ENCODE data around the gene COMMD1.

Gene COMMD1

GRCh38 chr2:62177392-62178049, 272.0 kb downstream of the COMMD1 start:
- TF ChIP-seq CTCF (conservative IDR thresholded peaks at IDR 0.05; ENCODE audit: low read depth, low read length): no peak
- H3K4me3 ChIP-seq (ENCODE audit: low read depth, low read length): no peak overlapping the region
- DNase-seq (ENCODE audit: low read depth): no peak

GRCh38 chr2:62178741-62179271, 273.3 kb downstream of the COMMD1 start:
- DNase-seq (ENCODE audit: low read depth): peak; percentile 45
- H3K4me3 ChIP-seq (ENCODE audit: low read depth, low read length): no peak overlapping the region
- TF ChIP-seq CTCF (conservative IDR thresholded peaks at IDR 0.05; ENCODE audit: low read depth, low read length): no peak

GRCh38 chr2:62180975-62181374, 275.5 kb downstream of the COMMD1 start:
- H3K4me3 ChIP-seq (ENCODE audit: low read depth, low read length): no peak overlapping the region
- no peak for DNase-seq (ENCODE audit: low read depth)
- no peak for TF ChIP-seq CTCF (conservative IDR thresholded peaks at IDR 0.05; ENCODE audit: low read depth, low read length)

GRCh38 chr2:62181843-62182242, 276.4 kb downstream of the COMMD1 start:
- no peak for TF ChIP-seq CTCF (conservative IDR thresholded peaks at IDR 0.05; ENCODE audit: low read depth, low read length)
- H3K4me3 ChIP-seq (ENCODE audit: low read depth, low read length): no peak overlapping the region
- no peak for DNase-seq (ENCODE audit: low read depth)

GRCh38 chr2:62184512-62185230, 279.2 kb downstream of the COMMD1 start:
- H3K4me3 ChIP-seq (ENCODE audit: low read depth, low read length): no peak overlapping the region
- DNase-seq (ENCODE audit: low read depth): no peak
- TF ChIP-seq CTCF (conservative IDR thresholded peaks at IDR 0.05; ENCODE audit: low read depth, low read length): no peak
